ENCODE measurements around the gene KDF1.
A peak's percentile ranks its signal among the peaks of the same experiment; 100 is the strongest.

The KDF1 gene

DNA sequence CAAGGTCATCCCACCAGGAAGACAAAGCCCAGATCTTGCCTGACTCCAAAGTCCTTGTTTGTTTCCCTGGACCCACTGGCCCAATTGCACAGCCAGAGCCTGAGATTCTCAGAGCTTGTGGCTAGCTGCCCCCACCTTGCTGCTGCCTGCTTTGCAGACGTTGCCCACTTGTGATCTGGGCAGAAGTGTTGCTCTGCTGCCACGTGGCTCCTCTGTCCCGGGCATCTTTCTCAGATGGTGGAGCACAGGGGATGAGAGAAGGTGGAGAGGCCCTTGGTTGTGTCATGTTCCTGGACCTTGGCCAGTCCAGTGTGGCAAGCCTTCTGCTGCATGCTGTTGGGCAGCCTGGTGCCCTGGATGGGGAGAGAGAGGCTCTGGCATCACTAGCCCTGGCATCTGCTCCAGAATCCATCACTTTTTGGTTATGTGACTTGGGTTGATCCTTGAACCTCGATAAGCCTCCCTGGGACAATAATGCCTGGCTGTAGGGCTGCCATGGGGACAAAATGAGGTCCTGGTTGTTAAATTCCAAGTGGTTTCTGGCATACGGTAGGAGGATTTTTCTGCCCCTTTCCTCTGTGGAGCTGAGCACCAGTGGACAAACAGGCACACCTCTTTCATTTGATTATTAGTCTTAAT is 44.9 kb downstream of the KDF1 start:
- DNase-seq (ENCODE audit: low read depth, low spot score), result no peak

DNA sequence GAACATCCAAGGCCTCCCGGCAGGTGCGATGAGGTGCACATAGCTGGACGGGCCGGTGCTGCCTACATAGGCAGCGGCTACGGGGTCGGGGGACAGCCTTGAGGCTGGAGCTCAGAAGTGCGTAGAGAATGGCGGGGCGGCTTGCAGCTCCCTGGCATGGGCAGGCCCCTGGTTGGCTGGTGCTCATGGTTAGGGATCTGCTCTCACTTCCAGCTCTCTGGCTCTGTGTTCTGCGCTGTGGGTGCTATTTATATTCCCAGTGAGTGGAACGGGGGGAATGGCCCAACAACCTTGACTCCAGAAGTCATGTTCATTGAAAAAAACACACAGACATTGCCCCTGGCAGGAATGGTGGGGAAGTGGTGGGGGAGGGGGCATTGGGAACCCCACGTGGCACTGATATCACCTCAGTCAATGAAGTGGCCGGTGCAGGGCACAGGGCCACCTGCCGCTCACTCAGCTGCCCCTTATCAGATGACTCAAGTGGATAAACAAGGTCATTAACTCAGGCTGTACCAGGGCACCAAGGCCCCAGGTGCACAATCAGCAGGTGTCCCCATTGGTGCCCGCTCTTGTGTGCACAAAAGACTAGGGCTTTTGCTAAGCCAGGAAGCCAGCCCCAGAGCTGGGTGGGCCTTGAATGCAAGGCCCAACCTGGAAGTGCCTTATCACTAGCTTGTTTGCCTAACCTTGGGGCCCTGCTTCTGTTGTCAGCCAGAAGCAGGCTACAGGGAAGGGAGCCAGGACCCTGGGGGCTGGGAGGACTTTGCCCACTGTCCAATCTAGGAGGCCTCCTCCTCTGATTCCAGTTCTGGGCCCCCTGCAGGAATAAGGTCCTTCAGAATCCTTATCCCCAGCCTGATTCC is 46.3 kb downstream of the KDF1 start, which contains the start of gene NR0B2:
Gene NR0B2, minus strand, starts transcription at position 222 of the 866 bp plus-strand sequence. Its CDS starts 35 bp downstream, at position 187.
- DNase-seq (ENCODE audit: low read depth, low spot score), result no peak

DNA sequence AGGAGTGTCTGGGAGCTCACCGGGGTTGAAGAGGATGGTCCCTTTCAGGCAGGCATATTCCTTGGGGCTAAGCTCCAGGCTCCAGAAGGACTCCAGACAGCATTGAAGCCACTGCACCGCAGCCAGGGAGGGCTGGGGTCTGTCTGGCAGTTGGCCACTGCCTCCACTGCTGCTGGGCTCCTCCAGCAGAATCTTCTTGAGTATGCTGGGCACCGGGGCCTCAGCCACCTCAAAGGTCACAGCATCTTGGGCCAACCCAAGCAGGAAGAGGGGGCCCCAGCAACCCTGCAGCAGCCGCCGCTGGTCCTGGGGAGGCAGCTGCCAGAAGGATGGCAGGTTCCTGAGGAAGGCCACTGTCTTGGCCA is 46.9 kb downstream of the KDF1 start:
- no peak for DNase-seq (ENCODE audit: low read depth, low spot score)

DNA sequence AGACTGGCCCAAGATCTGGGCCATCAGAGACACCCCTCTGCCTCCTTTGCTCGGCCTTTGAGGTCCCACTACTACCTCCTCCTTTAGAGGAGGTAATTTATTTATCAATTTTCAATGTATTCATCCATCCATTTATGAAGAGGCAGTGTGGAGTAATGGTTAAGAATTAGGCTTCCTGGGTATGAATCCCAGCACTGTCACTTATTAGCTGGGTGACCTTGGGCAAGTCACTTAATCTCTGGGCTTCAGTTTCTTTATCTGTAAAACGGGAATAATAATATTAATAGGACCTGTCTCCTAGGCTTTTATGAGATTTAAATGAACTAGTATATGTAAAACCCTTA is 48.1 kb downstream of the KDF1 start:
- DNase-seq (ENCODE audit: low read depth, low spot score), result no peak

DNA sequence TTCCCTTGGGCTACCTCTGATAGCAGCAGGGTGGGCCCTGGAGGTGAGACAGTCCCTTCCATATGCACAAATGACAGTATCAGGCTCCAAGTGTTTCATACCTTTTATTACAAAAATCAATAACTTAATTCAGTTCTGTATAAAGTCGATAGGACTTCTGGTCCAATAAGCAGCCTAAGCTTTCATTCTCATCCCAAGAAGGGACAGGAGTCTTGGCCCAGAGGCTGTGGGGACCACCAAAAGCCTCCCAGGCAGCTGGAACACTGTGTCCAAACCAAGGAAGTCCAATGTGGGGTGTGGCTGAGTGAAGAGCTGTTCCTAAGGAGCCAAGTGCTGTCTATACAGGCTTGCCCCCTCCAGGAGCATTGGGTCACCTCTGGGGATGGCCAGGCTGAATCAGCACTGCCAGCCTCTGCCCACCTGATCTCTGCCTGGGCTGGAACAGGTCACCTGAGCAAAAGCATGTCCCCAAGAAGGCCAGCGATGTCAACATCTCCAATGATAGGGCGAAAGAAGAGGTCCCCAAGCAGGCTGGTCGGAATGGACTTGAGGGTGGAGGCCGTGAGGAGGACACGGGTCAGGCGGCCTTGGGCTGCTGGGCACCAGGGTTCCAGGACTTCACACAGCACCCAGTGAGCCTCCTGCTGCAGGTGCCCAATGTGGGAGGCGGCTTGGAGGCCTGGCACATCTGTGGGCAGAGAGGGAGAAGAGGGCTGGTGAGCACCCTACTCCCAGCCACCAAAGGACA is 48.7 kb downstream of the KDF1 start:
- no peak for DNase-seq (ENCODE audit: low read depth, low spot score)

DNA sequence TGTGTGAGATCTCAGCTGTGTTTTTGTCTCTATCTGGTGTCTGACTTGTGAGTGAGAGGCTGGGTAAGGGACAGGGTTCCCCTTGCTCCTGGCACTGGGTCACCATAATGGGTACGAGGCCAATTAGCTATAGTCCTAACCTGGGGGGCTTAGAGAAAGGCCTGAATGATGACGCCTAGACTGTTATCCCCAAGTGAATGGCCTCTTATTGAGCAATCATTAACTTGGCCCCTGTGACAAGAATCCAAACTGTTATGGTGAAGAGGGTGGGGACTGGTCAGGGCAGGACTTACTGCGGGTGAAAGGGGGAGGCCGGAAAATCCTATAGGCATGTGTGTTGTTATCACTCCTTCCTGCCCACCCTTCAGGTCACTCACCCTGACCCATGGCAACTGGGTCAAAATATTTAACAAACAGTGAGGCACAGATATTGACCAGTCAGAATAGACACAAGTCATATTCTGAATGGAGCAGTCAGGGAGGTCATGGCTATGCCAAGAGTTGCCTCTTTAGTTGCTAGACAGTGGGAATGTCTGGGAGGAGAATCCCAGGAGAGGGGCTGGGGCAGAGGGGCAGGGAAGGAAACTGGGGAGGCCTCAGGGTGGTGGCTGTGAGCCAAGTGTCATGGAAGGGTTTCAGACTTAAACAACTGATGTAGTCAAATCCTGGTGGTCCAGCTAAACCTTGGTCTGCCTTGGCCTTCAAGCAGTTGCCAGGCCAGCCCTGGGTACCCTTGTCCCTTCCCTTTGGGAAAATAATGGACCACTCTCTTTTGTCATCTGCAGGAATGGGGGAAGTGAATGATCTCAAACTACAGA is 49.7 kb downstream of the KDF1 start:
- DNase-seq (ENCODE audit: low read depth, low spot score), result no peak

DNA sequence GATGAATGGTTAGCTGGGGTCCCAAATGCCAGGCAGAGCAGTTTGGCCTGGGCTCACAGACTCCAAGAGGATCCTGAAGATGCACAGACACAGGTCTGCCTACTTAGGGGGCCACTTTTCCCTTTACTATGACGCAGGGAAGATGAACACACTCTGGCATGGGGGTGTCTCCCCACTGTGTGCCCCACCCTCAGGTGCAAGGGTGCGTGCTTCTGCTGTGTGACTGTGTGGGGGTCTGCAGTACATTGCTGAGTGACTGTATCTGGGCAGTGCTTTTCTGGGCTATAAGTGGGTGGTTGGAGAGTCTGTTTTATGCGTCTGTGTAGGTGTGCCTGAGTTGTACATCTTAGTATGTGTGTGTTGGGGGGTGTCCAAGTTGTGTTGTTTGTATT is 50.3 kb downstream of the KDF1 start:
- DNase-seq (ENCODE audit: low read depth, low spot score), result no peak

DNA sequence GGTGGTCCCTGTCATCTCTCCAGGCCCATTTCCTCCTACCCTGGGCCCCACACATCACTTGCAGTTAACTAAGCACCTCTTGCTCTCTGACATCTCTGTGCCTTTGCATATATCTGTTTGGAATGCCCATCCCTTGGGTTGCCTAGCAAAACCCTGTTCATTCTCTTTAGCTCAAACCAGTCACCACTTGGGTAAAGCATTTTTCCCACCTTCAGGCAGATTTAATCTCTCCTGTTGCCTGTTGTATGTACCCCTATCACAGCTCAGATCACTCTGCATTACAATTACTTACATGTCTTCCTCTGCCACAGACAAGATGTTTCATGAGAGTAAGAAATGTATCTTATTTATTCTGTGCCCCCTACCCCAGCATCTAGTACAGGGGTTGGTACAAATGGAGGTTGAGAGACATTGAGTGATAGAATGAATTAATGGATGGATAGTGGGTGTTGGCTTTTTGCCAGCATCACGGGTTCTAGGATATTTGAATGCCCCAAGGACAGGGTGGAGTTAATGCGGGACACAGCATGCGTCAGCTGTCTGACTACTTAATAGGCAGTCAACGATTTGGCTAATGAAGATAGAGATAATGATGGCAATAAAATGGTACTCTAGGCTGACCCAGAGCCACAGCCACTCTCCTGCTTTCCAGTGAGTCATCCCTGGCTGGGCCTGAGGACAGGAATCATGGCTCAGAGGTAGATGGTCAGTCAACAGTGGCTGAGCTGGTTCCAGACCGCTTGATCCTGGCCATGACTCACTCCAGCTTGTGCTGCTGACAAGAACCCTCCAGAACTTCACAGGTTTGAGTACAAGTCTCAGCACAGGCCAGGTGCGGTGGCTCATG is 53.0 kb downstream of the KDF1 start:
- peak; percentile 86 for DNase-seq (ENCODE audit: low read depth, low spot score)

DNA sequence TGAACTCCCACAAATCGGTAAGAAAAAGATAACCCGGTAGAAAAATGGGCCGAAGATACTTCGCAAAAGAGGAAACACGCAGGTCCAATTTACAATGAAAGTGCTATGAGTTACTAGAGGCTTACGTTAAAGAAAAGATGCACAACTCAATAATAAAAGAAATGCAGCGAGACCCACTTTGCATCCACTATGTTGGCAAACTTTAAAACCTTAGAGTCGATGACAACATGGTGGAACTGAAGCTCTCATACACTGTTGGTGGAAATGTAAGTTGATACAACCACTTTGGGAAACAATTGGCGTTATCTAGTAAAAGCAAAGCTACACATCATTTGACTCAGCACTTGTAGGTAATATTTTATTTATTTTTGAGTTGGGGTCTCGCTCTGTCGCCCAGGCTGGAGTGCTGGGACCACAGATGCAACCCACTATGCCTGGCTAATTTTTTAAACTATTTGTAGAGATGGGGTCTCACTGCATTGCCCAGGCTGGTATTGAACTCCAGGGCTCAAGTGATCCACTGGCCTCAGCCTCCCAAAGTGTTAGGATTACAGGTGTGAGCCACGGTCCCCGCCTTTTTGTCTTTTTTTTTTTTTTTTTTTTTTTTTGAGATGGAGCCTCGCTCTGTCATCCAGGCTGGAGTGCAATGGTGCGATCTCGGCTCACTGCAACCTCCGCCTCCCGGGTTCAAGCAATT is 59.3 kb downstream of the KDF1 start:
- no peak for DNase-seq (ENCODE audit: low read depth, low spot score)

DNA sequence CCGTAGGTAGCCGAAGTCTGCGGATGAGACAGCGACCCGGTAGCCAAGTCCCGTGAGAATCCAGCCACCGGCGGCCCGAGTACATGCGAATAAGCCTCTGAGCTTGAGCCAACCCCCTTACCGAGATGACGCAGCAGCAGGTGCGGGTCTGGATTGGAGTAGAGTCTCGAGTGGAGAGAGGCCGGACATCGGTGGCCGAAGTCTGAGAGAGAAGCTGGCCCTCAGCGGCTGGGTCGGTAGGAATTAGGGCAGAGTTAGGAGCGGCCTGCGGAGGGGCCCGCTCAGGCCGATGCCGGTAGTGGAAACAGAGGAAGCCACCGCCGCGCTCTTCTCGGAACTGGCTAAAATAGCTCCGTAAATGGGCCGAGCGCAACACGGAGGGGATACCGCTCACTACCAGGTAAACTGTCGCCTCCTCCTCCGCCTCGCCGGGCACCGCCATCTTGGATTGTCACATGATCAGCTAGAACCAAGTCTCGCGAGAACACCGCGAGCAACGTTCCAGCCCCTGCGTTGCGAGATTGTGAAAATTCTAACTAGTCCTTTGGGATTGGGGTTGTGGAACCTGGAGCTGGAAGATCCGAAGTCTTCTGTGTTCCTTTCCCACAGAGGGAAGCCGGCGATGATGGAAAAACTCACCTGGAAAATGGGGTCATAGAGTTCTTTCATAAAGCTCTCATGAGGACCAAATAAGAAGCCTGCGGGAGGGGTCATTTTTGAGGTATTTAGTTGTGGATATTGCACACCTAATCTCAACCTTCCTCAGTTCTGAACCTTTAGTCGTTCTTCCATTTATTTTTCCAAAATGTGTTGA is 60.1 kb downstream of the KDF1 start, which contains the start of gene GPATCH3:
Gene GPATCH3, minus strand, starts transcription at position 467 of the 814 bp plus-strand sequence. Its CDS starts 25 bp downstream, at position 442.
- peak; percentile 97 for DNase-seq (ENCODE audit: low read depth, low spot score)

Measured in astrocyte of the hippocampus (primary cell).